Hepatocyte (in vitro differentiated cells): Measurements from ENCODE around the gene TXNDC11. TPM values are rescaled to one million over a fixed set of nuclear protein-coding genes. Genes with fewer than 3 reads are reported as not detected.

ENCODE experiments used
- DNase-seq: peaks from one replicate; pipeline ENCODE4 v3.0.0-alpha.2; 2016; ENCODE audit warnings: low spot score
- H2AFZ ChIP-seq: fragments of 200-600 bp; sonication (generic); 2 replicates; pipeline ENCODE4 v1.6.0; 2016; ENCODE audit warnings: antibody characterized with exemption, mild to moderate bottlenecking
- H3K27ac ChIP-seq: fragments of 200-600 bp; sonication (generic); 2 replicates; pipeline ENCODE4 v1.5.1; 2016; ENCODE audit warnings: mild to moderate bottlenecking
- H3K27me3 ChIP-seq: fragments of 200-600 bp; sonication (generic); 2 replicates; pipeline ENCODE4 v1.6.1; 2016
- H3K36me3 ChIP-seq: fragments of 200-600 bp; sonication (generic); replicated peaks from 2 replicates; pipeline ENCODE4 v1.5.1; 2016; ENCODE audit warnings: low read depth; ENCODE audit not compliant: insufficient read depth
- H3K4me1 ChIP-seq: fragments of 200-600 bp; sonication (generic); 2 replicates; pipeline ENCODE4 v1.5.1; 2016; ENCODE audit warnings: mild to moderate bottlenecking, moderate library complexity; ENCODE audit not compliant: insufficient read depth
- H3K4me2 ChIP-seq: fragments of 200-600 bp; sonication (generic); 2 replicates; pipeline ENCODE4 v1.6.0; 2016
- H3K4me3 ChIP-seq: fragments of 200-600 bp; sonication (generic); 2 replicates; pipeline ENCODE4 v1.5.1; 2016; ENCODE audit warnings: mild to moderate bottlenecking
- H3K79me2 ChIP-seq: fragments of 200-600 bp; sonication (generic); 2 replicates; pipeline ENCODE4 v1.6.0; 2017; ENCODE audit warnings: mild to moderate bottlenecking
- H3K9me2 ChIP-seq: fragments of 200-600 bp; sonication (generic); replicated peaks from 2 replicates; pipeline ENCODE4 v1.6.0; 2017; ENCODE audit warnings: mild to moderate bottlenecking; ENCODE audit not compliant: insufficient read depth
- H3K9me3 ChIP-seq: fragments of 200-600 bp; sonication (generic); 2 replicates; pipeline ENCODE4 v1.5.1; 2016; ENCODE audit warnings: low read depth, mild to moderate bottlenecking
- H4K20me1 ChIP-seq: fragments of 200-600 bp; sonication (generic); 2 replicates; pipeline ENCODE4 v1.6.0; 2016; ENCODE audit warnings: mild to moderate bottlenecking; ENCODE audit not compliant: insufficient read depth, poor library complexity, severe bottlenecking
- EZH2 ChIP-seq: fragments of 200-600 bp; sonication (generic); IDR thresholded peaks from 2 replicates; pipeline ENCODE4 v1.6.1; 2016; ENCODE audit warnings: antibody characterized with exemption, mild to moderate bottlenecking, borderline replicate concordance
- EZH2phosphoT487 ChIP-seq: fragments of 200-600 bp; sonication (generic); IDR thresholded peaks from one replicate; pipeline ENCODE4 v1.6.1; 2018; ENCODE audit warnings: antibody characterized with exemption, mild to moderate bottlenecking, low read depth, moderate library complexity; ENCODE audit not compliant: unreplicated experiment, severe bottlenecking
- WGBS: methylation state at CpG from one replicate; pipeline ENCODE4 v1.1.6; 2016; ENCODE audit warnings: low lambda C conversion rate; ENCODE audit errors: missing lambda C conversion rate; 5-methylcytosine and 5-hydroxymethylcytosine counted together
- polyA plus RNA-seq: library from polyadenylated mRNA; unstranded; fragments of >200 nt; fragmentation: Nextera tagmentation; extraction: Ambion mirVana; gene quantifications from 2 replicates; pipeline ENCODE4 v1.2.1, GENCODE V29; 2016
- total RNA-seq: library from RNA; depleted of rRNA; stranded (reverse); fragments of >200 nt; gene quantifications from 2 replicates; pipeline ENCODE4 v1.2.3, GENCODE V29; 2014
- TF ChIP-seq, protein P1 (sequence below): fragments of 200-600 bp; sonication (generic); IDR thresholded peaks from 2 replicates; pipeline ENCODE4 v1.5.1; 2016; ENCODE audit warnings: antibody characterized with exemption, mild to moderate bottlenecking; ENCODE audit not compliant: poor library complexity

TXNDC11 gene
- total and polyA plus RNA-seq, 2 experiments from 2014 or later, result 58.5 to 59.4 TPM

DNA sequence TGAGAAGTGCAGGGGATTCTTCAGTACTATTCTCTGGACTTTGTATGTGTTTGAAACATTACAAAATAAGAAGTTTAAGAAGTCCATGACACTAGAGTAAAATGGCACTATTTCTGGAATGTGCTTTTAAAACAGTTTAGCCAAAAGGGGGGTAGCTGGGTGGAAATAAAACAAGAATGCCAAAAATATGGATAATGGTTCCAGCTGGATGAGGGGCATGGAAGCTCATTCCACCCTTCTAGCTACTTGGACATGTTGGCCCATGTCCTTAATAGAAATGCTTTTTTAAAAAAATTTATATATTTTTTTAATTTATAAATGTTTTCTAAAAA is 41.3 kb upstream of the TXNDC11 start:
- Histone ChIP-seq H2AFZ (no peak overlapping the region), H3K4me1 (peaks cover 19% of the 10 kb centered on the region), H3K4me2 (peak overlapping the region; percentile 34), H3K79me2 (peaks cover 96% of the 10 kb centered on the region), H4K20me1 (peaks cover 23% of the 10 kb centered on the region), H3K36me3 (no peaks in the 10 kb centered on the region), H3K27me3 (no peaks in the 10 kb centered on the region), H3K4me3 (no peak overlapping the region), H3K27ac (peak overlapping the region; percentile 86), H3K9me2 (no peaks in the 10 kb centered on the region), H3K9me3 (no peaks in the 10 kb centered on the region)
- DNase-seq, result no peak
- TF ChIP-seq EZH2, result no peak
- TF ChIP-seq, protein P1, sequence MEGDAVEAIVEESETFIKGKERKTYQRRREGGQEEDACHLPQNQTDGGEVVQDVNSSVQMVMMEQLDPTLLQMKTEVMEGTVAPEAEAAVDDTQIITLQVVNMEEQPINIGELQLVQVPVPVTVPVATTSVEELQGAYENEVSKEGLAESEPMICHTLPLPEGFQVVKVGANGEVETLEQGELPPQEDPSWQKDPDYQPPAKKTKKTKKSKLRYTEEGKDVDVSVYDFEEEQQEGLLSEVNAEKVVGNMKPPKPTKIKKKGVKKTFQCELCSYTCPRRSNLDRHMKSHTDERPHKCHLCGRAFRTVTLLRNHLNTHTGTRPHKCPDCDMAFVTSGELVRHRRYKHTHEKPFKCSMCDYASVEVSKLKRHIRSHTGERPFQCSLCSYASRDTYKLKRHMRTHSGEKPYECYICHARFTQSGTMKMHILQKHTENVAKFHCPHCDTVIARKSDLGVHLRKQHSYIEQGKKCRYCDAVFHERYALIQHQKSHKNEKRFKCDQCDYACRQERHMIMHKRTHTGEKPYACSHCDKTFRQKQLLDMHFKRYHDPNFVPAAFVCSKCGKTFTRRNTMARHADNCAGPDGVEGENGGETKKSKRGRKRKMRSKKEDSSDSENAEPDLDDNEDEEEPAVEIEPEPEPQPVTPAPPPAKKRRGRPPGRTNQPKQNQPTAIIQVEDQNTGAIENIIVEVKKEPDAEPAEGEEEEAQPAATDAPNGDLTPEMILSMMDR, result no peak
- TF ChIP-seq EZH2phosphoT487, result no peak

GRCh38 chr16:11783319-11784037 is 40.8 kb upstream of the TXNDC11 start:
- no peaks in the 10 kb centered on the region for H3K9me2 ChIP-seq
- peaks cover 96% of the 10 kb centered on the region for H3K79me2 ChIP-seq
- no peaks in the 10 kb centered on the region for H3K27me3 ChIP-seq
- no peak for DNase-seq
- H3K36me3 ChIP-seq, result no peaks in the 10 kb centered on the region
- peak overlapping the region; percentile 34 for H3K4me2 ChIP-seq
- no peaks in the 10 kb centered on the region for H3K9me3 ChIP-seq
- H2AFZ ChIP-seq, result no peak overlapping the region
- peaks cover 21% of the 10 kb centered on the region for H4K20me1 ChIP-seq
- TF ChIP-seq, protein P1, result no peak
- TF ChIP-seq EZH2phosphoT487 (no peak), EZH2 (no peak)
- H3K4me3 ChIP-seq, result no peak overlapping the region
- H3K4me1 ChIP-seq, result peaks cover 19% of the 10 kb centered on the region
- 47% methylated on average over 5 of the region's 5 CpGs for WGBS
- H3K27ac ChIP-seq, result peak overlapping the region; percentile 86

DNA sequence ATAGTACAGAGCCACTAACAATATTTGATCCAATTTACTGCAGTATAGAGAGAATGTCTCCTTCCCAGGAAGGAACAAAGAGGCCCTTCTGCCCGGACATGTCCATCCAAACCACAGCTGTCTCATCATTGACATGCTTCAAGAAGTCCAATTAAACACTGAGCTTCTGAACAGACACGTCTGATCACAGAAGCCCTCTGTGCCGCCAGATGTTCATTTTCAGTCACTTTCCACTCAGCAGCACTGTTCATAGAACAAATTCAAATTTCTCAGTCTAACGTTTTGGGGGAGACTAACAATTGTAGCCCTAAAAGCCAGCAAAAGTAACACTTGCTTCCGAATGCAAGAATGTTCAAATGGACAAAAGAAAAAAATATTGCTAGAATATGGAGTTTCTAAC is 39.1 kb upstream of the TXNDC11 start:
- Histone ChIP-seq H3K4me3 (no peak overlapping the region), H3K4me1 (peaks cover 19% of the 10 kb centered on the region), H3K79me2 (peaks cover 95% of the 10 kb centered on the region), H2AFZ (no peak overlapping the region), H3K9me2 (no peaks in the 10 kb centered on the region), H4K20me1 (peaks cover 7% of the 10 kb centered on the region), H3K9me3 (no peaks in the 10 kb centered on the region), H3K27ac (peak overlapping the region; percentile 86), H3K27me3 (no peaks in the 10 kb centered on the region), H3K4me2 (no peak overlapping the region), H3K36me3 (no peaks in the 10 kb centered on the region)
- TF ChIP-seq, protein P1, result no peak
- TF ChIP-seq EZH2 (no peak), EZH2phosphoT487 (no peak)
- no peak for DNase-seq
- 64% methylated on average over 5 of the region's 5 CpGs for WGBS
